NCI-H128 (cell line): ENCODE data around the gene TBK1.

Experiments
- DNase-seq: peaks from one replicate; lab custom pipeline; 2025; ENCODE audit not compliant: unreplicated experiment; lab: John Stamatoyannopoulos, UW

The TBK1 gene

GRCh38 chr12:64450711-64451486, 1.0 kb upstream of the TBK1 start:
- no peak for DNase-seq

GRCh38 chr12:64452559-64453329, 824 bp downstream of the TBK1 start:
- DNase-seq = no peak

DNA sequence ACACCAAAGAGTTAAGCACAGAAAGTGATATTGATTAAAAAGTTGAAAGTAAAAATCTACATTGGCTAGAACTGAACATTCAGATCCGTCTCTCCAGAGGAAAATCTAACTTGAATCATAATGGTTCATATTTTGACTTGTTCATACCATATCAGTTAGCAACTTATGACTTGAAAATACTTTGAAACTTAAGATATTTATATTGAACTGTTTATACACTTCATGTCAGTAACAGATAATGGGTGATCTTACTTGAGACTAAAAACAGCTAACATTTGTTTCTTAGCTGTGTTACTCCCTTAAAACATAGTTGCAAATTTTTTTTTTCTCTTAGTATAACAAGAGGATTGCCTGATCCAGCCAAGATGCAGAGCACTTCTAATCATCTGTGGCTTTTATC, 3.6 kb downstream of the TBK1 start:
- no peak for DNase-seq

DNA sequence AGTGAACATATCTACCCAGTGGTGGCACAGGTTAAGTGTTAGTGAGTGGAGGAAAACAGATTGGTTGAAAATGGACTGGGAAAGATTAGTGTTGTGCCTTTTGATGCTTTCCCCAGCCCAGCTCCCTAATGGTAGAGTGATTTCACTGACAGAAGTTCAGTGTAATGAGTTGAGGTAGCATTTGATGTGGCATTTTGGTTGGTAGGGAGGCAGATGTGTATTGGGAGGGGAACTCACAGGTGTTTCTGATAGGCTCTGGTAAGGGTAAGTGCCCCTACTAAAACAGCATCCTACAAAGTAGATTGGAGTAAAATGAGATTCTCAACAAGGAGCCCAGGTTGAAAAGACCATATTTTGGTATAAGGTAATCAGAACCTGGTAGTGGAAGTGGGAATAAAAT, 4.2 kb downstream of the TBK1 start:
- DNase-seq = no peak

- no peak for DNase-seq
Observed at GRCh38 chr12:64457032-64457431, 5.1 kb downstream of the TBK1 start.

GRCh38 chr12:64457466-64457865, 5.5 kb downstream of the TBK1 start:
- DNase-seq = no peak

DNA sequence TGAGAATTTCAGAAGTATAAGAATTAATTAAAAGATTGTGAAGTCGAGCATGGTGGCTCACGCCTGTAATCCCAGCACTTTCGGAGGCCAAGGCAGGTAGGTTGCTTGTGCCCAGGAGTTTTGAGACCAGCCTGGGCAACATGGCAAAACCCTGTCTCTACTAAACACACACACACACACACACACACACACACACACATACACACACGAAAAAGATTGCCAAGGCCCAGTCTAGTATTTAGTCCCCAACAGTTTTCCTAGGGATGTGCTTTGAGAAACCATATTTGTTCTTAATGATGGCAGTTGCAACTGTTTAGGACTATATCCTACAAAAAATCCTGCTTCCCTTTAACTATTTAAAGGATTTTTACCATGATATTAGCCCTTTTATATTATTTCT, 6.0 kb downstream of the TBK1 start:
- no peak for DNase-seq

- no peak for DNase-seq
Observed at GRCh38 chr12:64459394-64459891, 7.5 kb downstream of the TBK1 start.

DNA sequence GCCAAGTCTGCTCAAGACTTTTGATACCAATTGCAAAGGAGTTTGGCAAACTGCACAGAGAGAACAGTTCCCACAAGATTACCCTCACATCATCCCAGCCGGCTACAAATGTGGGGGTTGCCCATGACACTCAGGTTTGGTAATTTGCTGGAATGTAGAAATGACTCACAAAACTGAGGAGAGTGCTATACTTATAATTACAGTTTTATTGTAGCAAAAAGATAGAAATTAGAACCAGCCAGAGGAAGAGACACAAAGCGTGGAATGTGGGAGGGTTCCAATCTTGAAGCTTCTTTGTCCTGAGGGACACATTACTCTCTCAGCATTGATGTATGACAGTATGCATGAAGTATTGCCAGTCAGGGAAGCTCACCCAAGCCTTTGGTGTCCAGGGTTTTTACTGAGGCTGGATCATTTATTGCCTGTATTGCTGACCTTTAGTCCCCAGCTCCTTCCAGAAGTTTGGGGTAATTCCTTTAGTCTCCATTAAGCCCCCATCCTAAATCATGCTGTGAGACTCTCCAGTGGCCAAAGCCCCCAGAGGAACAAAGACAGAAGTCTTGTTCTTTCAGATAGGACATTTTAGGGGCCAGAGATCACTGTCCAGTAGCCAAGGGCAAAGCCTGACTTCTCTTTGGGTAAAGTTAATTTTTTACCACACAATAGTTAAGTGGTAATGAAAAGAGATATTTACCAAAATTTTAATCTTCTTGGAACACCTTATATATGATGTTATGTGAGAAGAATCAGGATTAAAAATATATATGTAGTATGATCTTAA, 9.9 kb downstream of the TBK1 start:
- DNase-seq = no peak

DNA sequence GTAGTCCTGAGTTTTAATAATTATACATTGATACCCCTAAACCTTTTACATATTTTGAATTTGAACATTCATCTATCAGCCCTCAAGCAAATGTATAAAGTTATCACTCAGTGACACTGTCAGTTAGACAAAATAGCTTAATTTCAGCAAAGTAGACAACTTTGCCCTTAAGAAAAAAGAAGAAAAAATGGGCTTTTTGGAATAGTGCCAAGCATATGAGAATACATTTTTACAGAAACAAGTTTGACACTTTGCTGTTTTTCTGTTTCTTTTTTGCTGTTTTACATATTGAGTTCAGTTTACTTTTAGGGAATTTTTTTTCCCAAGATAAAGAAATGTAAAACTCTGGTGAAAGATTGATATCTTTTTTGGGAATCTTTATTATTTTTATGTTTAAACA, 14.3 kb downstream of the TBK1 start:
- no peak for DNase-seq

- DNase-seq = no peak
Observed at GRCh38 chr12:64468966-64469365, 17.0 kb downstream of the TBK1 start.

DNA sequence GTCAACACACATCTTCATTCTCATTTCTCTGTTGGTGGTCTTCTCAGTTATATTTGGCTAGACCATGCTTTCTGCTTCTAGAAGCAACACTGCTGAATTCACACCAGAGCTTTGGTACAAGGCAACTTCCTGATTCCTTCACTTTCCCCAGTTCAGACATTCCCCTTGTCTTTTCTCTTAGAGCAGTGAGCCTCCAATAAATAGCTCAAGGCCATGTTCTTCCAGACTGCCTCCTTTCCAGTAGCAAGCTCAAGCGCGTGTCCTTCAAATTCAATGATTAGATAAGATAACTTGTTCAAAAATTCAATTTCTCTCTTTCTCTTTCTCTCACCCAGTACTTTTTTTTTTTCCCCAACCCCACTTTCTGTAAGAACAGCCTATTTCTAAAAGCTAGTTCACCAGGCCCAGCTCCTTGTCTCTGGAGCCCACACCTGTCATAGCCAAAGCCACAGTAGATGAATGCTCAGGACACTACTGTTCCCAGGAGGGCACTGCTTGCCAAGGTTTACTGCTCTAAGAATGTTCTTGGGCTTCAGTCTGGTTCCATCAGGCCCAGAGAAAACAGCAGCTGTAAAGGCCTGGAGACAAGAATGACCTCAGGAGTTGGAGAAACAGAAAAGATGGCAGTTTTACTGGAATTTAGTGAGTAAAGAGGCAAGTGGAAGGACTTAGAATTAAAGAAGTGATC, 17.7 kb downstream of the TBK1 start:
- DNase-seq = no peak

- no peak for DNase-seq
Observed at GRCh38 chr12:64470495-64470894, 18.6 kb downstream of the TBK1 start.

DNA sequence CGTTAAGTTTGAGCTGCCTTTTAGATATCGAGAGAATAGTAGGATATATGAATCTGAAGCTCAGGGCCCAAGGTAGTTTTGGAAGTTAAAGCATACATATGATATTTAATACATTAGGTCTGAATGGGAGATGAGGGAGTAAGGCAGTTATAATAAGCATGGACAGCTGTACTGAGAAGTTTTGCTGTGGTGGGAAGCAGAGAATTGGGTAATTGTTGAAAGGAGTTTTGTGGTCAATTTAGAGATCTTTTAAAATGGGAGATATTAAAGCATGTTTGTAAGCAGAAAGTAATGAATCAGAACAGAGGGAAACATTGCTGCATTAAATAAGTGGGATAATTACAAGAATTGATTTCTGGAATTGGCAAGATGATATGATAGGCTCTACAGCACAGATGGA, 21.3 kb downstream of the TBK1 start:
- no peak for DNase-seq

DNA sequence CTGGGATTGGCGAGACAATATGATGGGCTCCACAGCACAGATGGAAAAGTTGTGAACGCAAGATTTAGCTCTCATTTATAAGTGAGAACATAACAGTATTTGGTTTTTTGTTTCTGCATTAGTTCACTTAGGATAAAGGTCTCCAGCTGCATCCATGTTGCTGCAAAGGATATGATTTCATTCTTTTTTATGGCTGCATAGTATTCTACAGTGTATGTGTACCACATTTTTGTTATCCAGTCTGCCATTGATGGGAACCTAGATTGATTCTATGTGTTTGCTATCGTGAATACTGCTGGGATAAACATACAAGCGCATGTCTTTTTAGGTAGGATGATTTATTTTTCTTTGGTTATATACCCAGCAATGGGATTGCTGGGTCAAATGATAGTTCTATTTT, 23.6 kb downstream of the TBK1 start:
- DNase-seq = no peak

DNA sequence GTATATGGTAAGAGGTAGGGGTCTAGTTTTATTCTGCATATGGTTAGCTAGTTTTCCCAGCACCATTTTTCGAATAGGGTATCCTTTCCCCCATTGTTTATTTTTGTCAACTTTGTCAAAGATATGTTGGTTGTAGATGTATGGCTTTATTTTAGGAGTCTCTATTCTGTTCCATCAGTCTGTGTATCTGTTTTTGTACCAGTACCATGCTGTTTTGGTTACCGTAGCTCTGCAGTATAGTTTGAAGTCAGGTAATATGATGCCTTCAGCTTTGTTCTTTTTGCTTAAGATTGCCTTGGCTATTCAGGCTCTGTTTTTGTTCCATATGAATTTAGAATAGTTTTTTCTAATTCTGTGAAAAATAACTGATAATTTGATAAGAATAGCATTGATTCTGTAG, 24.9 kb downstream of the TBK1 start:
- no peak for DNase-seq

- DNase-seq = no peak
Observed at GRCh38 chr12:64478661-64479060, 26.7 kb downstream of the TBK1 start.

GRCh38 chr12:64480148-64480547, 28.2 kb downstream of the TBK1 start:
- no peak for DNase-seq

- no peak for DNase-seq
Observed at GRCh38 chr12:64486657-64487056, 34.7 kb downstream of the TBK1 start.

DNA sequence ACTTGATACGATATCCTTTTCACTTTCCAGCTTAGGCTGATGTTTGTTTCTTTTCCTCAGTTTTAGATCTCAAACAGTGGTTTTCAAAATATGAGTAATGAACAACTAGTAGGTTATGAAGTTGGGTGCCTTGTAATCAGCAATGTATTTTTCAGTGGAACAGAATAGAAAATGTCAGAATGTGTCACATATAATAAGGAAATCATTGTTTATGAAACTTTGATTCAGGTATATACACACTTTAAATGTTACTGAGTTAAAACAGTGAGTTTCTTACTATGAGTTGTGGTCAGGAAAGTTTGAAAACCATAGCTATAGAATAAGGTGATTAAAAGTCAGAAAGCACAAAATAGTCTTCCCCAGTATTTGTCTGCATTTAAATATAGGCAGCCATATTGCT, 39.8 kb downstream of the TBK1 start:
- DNase-seq = no peak

- DNase-seq = no peak
Observed at GRCh38 chr12:64493513-64493912, 41.6 kb downstream of the TBK1 start.
